Panc1 (cell line): ENCODE results near the gene OPN1MW3. TPM values are rescaled to one million over a fixed set of nuclear protein-coding genes. Genes with fewer than 3 reads are reported as not detected.
"Not testable (repeated sequence)": the region's sequence is repeated elsewhere in the genome, so short reads cannot be mapped to it uniquely, and the experiment has no call there.

Experiments used
- ATAC-seq: fragments of 200-7000 bp; cut with Tn5 transposase; 2 replicates; pipeline ENCODE4 v1.9.1; 2020; ENCODE audit warnings: mild to moderate bottlenecking, moderate library complexity
- Bru-seq: library from RNA; stranded (reverse); fragments of 400-500 nt; gene quantifications from one replicate; lab custom pipeline; 2021; lab: Mats Ljungman, UMichigan
- BruChase-seq, 2 experiments: library from RNA; stranded (reverse); fragments of 400-500 nt; gene quantifications; one replicate each; lab custom pipeline; 2021; lab: Mats Ljungman, UMichigan
- BruUV-seq: library from RNA; stranded (reverse); fragments of 400-500 nt; replicated peaks from 2 replicates; lab custom pipeline; 2021; lab: Mats Ljungman, UMichigan
- CTCF ChIA-PET: fragments of 300-600 bp; sonication (Branson Sonifier 250); formaldehyde crosslinking; loops from one replicate; lab custom pipeline; 2022; ENCODE audit warnings: antibody characterized with exemption; lab: Charles Lee
- POLR2A ChIA-PET: fragments of 300-600 bp; sonication (Branson Sonifier 250); formaldehyde crosslinking; loops from one replicate; lab custom pipeline; 2022; ENCODE audit warnings: antibody characterized with exemption; lab: Charles Lee
- DNase-seq: peaks from one replicate; pipeline ENCODE4 v3.0.0-alpha.2; 2010; ENCODE audit warnings: low read depth, low spot score
- H3K27ac ChIP-seq: 2 replicates; pipeline ENCODE4 v1.5.1; 2011; ENCODE audit warnings: mild to moderate bottlenecking, low read length, inconsistent platforms
- H3K27me3 ChIP-seq: fragments of 200-500 bp; sonication (Bioruptor generic); 2 replicates; pipeline ENCODE4 v1.6.0; 2014; ENCODE audit warnings: low read length, inconsistent platforms; ENCODE audit not compliant: control insufficient read depth, insufficient read depth
- H3K36me3 ChIP-seq: fragments of 200-500 bp; sonication (Bioruptor generic); 2 replicates; pipeline ENCODE4 v1.5.1; 2014; ENCODE audit warnings: inconsistent platforms, mild to moderate bottlenecking, low read length, moderate library complexity; ENCODE audit not compliant: control insufficient read depth, insufficient read depth
- H3K4me1 ChIP-seq: 2 replicates; pipeline ENCODE4 v1.5.1; 2011; ENCODE audit warnings: inconsistent platforms, mild to moderate bottlenecking, low read length, moderate library complexity; ENCODE audit not compliant: control insufficient read depth, insufficient read depth
- H3K4me3 ChIP-seq, 2 experiments: 2 replicates each; pipeline ENCODE4 v1.5.1; 2011 to 2012; ENCODE audit warnings: low read depth in 2 of 2, low read length in 2 of 2, mild to moderate bottlenecking in 2 of 2, inconsistent platforms in 1 of 2, moderate library complexity in 1 of 2
- H3K9me3 ChIP-seq: fragments of 200-500 bp; sonication (Bioruptor generic); 2 replicates; pipeline ENCODE4 v1.5.1; 2014; ENCODE audit warnings: low read depth, mild to moderate bottlenecking, inconsistent platforms, low read length, moderate library complexity; ENCODE audit not compliant: control insufficient read depth, insufficient read depth
- in situ Hi-C: cut with HindIII; loops from 2 replicates; pipeline ENCODE4 v1.10.0; 2016; ENCODE audit warnings: low sequenced_read_pairs, low pct_unique_long_range_greater_than_20kb
- intact Hi-C: fragments of 100-400 bp; cut with micrococcal nuclease; formaldehyde crosslinking; loops from one replicate; pipeline ENCODE4 v1.10.0; 2022; ENCODE audit not compliant: unreplicated experiment
- long read RNA-seq: library from polyadenylated mRNA; unstranded; transcript quantifications from one replicate; pipeline ENCODE4 v2.0.0, GENCODE V29; 2021; ENCODE audit not compliant: unreplicated experiment
- polyA plus RNA-seq: library from polyadenylated mRNA; unstranded; fragments of >200 nt; gene quantifications from one replicate; pipeline ENCODE4 v1.2.1, GENCODE V29; 2012; ENCODE audit warnings: missing spikeins; ENCODE audit not compliant: insufficient read length
- total RNA-seq: library from RNA; stranded (reverse); gene quantifications from one replicate; pipeline ENCODE4 v1.2.1, GENCODE V29; 2021; ENCODE audit not compliant: unreplicated experiment

The OPN1MW3 gene
- total RNA-seq (not detected), Bru-seq, nascent RNA (not detected), BruChase-seq, experiment 1, labeled RNA remaining after a 2-hour chase (not detected), BruChase-seq, experiment 2, labeled RNA remaining after a 6-hour chase (not detected)
- not detected for polyA plus RNA-seq
- long read RNA-seq = 0 reads

DNA sequence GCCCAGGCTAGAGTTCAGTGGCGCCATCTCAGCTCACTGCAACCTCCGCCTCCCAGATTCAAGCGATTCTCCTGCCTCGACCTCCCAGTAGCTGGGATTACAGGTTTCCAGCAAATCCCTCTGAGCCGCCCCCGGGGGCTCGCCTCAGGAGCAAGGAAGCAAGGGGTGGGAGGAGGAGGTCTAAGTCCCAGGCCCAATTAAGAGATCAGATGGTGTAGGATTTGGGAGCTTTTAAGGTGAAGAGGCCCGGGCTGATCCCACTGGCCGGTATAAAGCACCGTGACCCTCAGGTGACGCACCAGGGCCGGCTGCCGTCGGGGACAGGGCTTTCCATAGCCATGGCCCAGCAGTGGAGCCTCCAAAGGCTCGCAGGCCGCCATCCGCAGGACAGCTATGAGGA is at the start of gene OPN1MW3:
OPN1MW3 (plus strand) TSS at position 301 of the 400 bp plus-strand sequence; CDS start at position 339, 38 bp downstream.
- DNase-seq, in situ Hi-C loops, H3K36me3 ChIP-seq, H3K4me3 ChIP-seq, POLR2A ChIA-PET, H3K9me3 ChIP-seq, intact Hi-C loops, CTCF ChIA-PET, H3K27ac ChIP-seq, BruUV-seq, H3K4me1 ChIP-seq, ATAC-seq, H3K27me3 ChIP-seq: not testable (repeated sequence)

DNA sequence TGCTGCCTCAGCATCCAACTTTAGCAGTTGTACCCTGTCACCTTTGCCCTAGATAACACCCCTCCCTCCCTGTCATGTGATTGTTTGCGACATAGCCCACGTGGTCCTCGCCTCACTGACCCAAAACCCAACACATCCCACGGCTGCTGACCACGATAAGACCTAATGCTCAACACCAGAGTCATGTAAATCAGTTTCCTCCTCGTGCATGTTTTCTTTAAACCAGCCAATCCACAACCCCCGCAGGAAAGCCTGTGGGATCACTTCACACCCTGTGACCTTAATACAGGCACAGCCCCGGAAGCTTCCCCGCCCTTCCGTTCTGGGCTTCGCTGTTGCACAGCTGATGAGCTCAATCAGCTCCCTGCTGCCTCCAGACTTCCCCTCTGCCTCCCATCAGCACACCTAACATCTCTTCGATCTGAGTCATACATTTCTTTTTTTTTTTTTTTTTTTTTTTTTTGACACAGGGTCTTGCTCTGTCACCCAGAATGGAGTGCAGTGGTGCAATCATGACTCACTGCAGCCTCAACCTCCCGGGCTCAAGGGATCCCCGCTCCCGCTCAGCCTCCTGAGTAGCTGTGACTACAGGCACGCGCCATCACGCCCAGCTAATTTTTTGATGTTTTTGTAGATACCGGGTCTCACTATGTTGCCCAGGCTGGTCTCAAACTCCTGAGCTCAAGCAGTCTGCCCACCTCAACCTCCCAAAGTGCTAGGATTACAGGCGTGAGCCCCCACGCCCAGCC is 47.5 kb upstream of the OPN1MW3 start:
- in situ Hi-C loops, DNase-seq, CTCF ChIA-PET, BruUV-seq, H3K27ac ChIP-seq, POLR2A ChIA-PET, H3K4me3 ChIP-seq, intact Hi-C loops, H3K36me3 ChIP-seq, H3K4me1 ChIP-seq, H3K9me3 ChIP-seq, H3K27me3 ChIP-seq: not testable (repeated sequence)
- ATAC-seq = peak; percentile 73

DNA sequence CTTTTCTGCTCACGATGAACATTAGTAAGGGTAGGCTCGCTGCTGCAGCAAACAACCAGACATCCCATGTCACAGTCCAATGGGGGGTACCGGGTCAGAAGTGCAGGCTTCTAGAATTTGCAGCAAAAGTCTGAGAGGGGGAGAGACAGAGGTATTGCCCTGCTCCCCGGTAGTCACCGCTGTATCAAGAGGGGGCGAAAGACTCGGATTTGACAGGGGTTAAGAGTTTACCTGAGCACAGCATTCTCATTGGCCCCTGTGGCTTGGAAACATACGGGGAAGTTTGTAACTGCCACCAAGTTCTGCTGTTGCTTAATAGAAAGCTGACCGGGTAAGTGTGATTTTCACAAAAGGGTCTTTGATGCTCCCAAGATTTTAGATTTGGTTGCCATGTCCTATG is 46.3 kb upstream of the OPN1MW3 start:
- H3K9me3 ChIP-seq, CTCF ChIA-PET, DNase-seq, POLR2A ChIA-PET, intact Hi-C loops, in situ Hi-C loops, H3K4me1 ChIP-seq, H3K27ac ChIP-seq, BruUV-seq, H3K27me3 ChIP-seq, H3K4me3 ChIP-seq, H3K36me3 ChIP-seq: not testable (repeated sequence)
- ATAC-seq = peak; percentile 29; the same call in 1 of the 2 replicates

DNA sequence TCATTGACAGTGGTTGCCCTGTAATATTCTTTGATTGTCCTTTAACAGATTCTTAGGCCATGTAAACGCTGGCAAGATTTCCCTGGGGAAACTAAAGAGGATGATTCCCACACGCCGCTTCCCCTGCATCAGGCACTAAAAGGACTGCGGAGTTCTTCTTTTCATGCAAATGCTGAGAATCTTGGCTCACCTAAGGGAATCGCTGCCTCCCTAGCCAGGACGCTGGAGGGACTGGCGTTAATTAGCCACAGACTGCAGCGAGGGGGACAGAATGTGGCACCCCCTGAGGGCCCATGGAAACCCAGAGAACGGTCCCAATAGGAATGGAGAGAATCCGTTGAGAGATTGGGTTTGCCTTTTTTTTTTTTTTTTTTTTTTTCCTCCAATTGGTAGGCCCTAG is 45.9 kb upstream of the OPN1MW3 start:
- ATAC-seq, in situ Hi-C loops: not testable (repeated sequence)

DNA sequence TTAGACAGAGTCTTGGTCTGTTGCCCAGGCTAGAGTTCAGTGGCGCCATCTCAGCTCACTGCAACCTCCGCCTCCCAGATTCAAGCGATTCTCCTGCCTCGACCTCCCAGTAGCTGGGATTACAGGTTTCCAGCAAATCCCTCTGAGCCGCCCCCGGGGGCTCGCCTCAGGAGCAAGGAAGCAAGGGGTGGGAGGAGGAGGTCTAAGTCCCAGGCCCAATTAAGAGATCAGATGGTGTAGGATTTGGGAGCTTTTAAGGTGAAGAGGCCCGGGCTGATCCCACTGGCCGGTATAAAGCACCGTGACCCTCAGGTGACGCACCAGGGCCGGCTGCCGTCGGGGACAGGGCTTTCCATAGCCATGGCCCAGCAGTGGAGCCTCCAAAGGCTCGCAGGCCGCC is 37.9 kb upstream of the OPN1MW3 start, which contains the start of gene OPN1MW2:
OPN1MW2 (plus strand) TSS at position 301 of the 400 bp plus-strand sequence; CDS start at position 361, 60 bp downstream.
- H3K4me1 ChIP-seq, POLR2A ChIA-PET, ATAC-seq, H3K27me3 ChIP-seq, H3K4me3 ChIP-seq, H3K36me3 ChIP-seq, H3K27ac ChIP-seq, intact Hi-C loops, BruUV-seq, H3K9me3 ChIP-seq, CTCF ChIA-PET, in situ Hi-C loops, DNase-seq: not testable (repeated sequence)

More for the DNA sequence above, 45.9 kb upstream of the OPN1MW3 start:
- BruUV-seq, H3K36me3 ChIP-seq, H3K27me3 ChIP-seq, H3K4me1 ChIP-seq, CTCF ChIA-PET, DNase-seq, H3K27ac ChIP-seq, H3K9me3 ChIP-seq, H3K4me3 ChIP-seq, POLR2A ChIA-PET, intact Hi-C loops: not testable (repeated sequence)

DNA sequence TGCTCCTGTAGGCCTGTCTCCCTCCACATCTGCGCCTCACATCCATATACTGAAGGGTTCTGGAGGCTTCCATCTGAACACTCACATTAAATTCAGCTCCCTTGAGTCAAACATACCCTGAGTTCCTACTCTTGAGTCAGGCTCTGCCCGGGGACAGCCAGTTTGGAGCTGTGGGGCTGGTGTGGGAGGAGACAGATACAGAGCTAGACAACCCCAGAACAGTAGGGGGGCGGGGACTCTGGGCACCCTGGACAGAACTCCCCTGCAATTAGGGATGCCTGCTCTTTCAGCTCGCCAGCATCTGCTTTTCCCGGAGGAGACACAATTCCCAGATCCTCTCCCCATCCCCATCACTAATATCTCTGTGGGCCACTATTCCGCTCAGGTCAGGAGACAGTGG is 32.1 kb upstream of the OPN1MW3 start:
- DNase-seq, H3K36me3 ChIP-seq, H3K4me3 ChIP-seq, H3K27me3 ChIP-seq, BruUV-seq, ATAC-seq, CTCF ChIA-PET, H3K9me3 ChIP-seq, H3K4me1 ChIP-seq, intact Hi-C loops, POLR2A ChIA-PET, in situ Hi-C loops, H3K27ac ChIP-seq: not testable (repeated sequence)

DNA sequence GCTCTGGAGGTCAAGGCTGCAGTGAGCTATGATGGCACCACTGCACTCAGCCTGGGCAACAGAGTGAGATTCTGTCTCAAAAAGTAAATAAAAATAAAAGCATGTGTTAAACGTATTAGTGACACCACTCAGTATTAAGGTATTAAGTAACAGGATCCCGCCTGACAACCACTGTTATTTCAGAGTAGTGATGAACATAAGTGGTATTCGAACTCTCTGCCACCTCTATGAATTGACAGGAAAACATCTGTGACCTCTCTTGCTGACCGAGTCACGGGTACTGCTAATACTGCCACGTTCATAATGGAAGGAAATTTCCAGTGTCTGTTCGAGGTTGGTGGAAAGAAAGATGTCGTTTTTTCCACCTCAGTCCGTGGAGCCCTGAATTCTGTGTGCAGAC is 30.7 kb upstream of the OPN1MW3 start:
- ATAC-seq, in situ Hi-C loops, H3K9me3 ChIP-seq, intact Hi-C loops, H3K4me3 ChIP-seq, H3K36me3 ChIP-seq, DNase-seq, BruUV-seq, CTCF ChIA-PET, POLR2A ChIA-PET, H3K27me3 ChIP-seq, H3K4me1 ChIP-seq, H3K27ac ChIP-seq: not testable (repeated sequence)
